AG04449 (cell line): ENCODE results near the gene SYCE3.

Source experiments
- CTCF ChIA-PET: fragments of 350-600 bp; formaldehyde crosslinking; extraction: SDS; loops from one replicate; lab custom pipeline; 2021; ENCODE audit warnings: antibody characterized with exemption; lab: Yijun Ruan, JAX
- POLR2A ChIA-PET: fragments of 400-600, 350-600 bp; formaldehyde crosslinking; extraction: SDS; loops from one replicate; lab custom pipeline; 2020; ENCODE audit warnings: antibody characterized with exemption, inconsistent platforms; lab: Yijun Ruan, JAX
- DNase-seq: peaks from one replicate; pipeline ENCODE4 v3.0.0-alpha.2; 2010; ENCODE audit warnings: low read depth, low spot score
- H3K4me3 ChIP-seq: 2 replicates; pipeline ENCODE4 v1.5.1; 2011; ENCODE audit warnings: low read depth, mild to moderate bottlenecking, control low read depth, low read length
- TF ChIP-seq, protein P1 (sequence below): IDR thresholded peaks from one replicate; pipeline ENCODE4 v1.5.1; 2011; ENCODE audit warnings: mild to moderate bottlenecking, moderate library complexity, low read length, control low read depth, inconsistent platforms; ENCODE audit not compliant: insufficient read depth; ENCODE audit errors: missing control alignments

The SYCE3 gene

GRCh38 chr22:50587407-50587806, 24.7 kb upstream of the SYCE3 start:
- TF ChIP-seq, protein P1, sequence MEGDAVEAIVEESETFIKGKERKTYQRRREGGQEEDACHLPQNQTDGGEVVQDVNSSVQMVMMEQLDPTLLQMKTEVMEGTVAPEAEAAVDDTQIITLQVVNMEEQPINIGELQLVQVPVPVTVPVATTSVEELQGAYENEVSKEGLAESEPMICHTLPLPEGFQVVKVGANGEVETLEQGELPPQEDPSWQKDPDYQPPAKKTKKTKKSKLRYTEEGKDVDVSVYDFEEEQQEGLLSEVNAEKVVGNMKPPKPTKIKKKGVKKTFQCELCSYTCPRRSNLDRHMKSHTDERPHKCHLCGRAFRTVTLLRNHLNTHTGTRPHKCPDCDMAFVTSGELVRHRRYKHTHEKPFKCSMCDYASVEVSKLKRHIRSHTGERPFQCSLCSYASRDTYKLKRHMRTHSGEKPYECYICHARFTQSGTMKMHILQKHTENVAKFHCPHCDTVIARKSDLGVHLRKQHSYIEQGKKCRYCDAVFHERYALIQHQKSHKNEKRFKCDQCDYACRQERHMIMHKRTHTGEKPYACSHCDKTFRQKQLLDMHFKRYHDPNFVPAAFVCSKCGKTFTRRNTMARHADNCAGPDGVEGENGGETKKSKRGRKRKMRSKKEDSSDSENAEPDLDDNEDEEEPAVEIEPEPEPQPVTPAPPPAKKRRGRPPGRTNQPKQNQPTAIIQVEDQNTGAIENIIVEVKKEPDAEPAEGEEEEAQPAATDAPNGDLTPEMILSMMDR, result no peak
- CTCF ChIA-PET, result interaction anchor here (1.9 kb wide), 1 partner anchor 25 kb away, joined by 8 read pairs; the partner anchor contains the start of gene SYCE3
- H3K4me3 ChIP-seq, result no peak overlapping the region
- no peak for DNase-seq
- POLR2A ChIA-PET, result no interaction called here

DNA sequence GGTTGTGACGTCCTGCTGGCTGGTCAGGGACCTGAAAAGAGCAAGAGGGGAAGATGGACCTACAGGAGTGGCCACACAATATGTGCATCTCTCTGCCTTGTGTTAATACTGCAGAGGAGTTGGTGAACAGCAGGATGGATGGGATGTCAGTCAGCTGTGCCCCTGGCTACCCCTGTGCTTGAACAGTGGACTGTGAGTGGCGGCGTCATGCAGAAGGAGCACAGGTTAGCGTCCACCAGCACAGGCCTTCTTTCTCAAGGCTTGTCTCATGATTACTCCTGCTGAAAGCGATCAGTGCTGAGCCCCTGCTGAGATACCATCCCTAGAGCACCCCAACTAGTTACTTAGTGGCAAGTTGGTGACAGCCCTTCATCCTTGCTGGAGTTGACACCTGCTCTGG, 23.7 kb upstream of the SYCE3 start:
- H3K4me3 ChIP-seq, result no peak overlapping the region
- DNase-seq, result no peak
- TF ChIP-seq, protein P1, result no peak
- ChIA-PET POLR2A (no interaction called here), CTCF (interaction anchor here (1.9 kb wide), 1 partner anchor 24 kb away, joined by 8 read pairs; the partner anchor contains the start of gene SYCE3)

- no peak overlapping the region for H3K4me3 ChIP-seq
- no peak for DNase-seq
- TF ChIP-seq, protein P1, result no peak
- ChIA-PET POLR2A (no interaction called here), CTCF (no interaction called here)
These were observed 23.1 kb upstream of the SYCE3 start for GRCh38 chr22:50585781-50586180.

DNA sequence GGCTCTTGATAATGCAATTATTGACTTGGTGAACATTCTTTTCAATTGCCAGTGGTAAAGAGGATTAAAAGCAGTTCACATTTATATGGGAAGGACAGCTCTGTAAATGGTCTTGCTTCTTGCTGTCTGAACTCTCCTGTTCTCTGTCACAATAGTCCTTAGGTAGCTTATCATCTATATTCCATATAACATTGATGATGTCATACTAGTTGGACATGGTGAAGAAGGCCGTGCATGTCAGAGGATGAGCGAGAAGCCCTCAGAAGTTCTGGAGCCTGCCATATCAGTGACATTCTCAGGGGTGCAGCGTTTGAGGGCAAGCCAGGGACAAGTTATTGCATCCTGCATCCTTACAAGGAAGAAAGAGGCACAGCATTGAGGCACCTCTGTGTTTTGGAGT, 22.5 kb upstream of the SYCE3 start:
- TF ChIP-seq, protein P1, result no peak
- ChIA-PET POLR2A (no interaction called here), CTCF (interaction anchor here (4.8 kb wide), 1 partner anchor 22 kb away, joined by 21 read pairs; the partner anchor contains the start of gene SYCE3)
- H3K4me3 ChIP-seq, result no peak overlapping the region
- DNase-seq, result no peak

DNA sequence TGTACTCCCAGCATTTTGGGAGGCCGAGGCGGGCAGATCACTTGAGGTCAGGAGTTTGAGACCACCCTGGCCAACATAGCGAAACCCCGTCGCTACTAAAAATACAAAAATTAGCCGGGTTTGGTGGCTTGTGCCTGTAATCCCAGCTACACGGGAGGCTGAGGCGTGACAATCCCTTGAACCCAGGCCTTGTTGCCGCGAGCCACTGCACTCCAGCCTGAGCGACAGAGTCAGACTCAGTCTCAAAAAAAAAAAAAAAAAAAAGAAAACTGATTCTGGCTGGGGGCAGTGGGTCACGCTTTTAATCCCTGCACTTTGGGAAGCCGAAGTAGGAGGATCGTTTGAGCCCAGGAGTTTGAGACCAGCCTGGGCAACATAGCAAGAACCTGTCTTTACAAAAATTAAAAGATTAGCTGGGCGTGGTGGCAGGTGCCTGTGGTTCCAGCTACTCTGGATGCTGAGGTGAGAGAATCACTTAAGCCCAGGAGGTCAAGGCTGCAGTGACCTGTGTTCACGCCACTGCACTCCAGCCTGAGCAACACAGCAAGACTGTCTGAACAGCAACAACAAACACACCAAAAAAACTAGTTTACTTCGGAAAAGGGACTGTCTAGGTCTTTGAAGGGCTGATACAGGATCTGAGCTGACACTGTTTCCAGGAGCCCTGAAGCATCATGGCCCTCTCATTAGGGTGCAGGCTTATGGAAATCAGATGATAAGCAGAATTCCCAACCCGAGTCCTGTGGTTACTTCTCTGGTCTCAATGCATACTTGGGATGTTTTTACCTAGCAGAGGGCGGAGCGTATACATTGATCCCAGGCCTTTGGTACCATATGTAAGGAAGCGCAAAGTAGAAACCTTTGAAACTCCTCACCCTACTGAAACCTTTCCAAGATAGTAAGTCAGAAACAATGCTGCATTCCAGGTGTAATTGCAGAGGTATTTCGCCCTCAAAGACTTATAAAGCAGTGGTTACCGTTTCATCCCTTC, 21.7 kb upstream of the SYCE3 start:
- ChIA-PET POLR2A (interaction anchor here (0.6 to 1.1 kb wide), 2 partner anchors 9 to 59 kb away, joined by 3 read pairs; partner anchors contain the start of gene SCO2), CTCF (interaction anchor here (1.5 to 4.8 kb wide), 3 partner anchors 22 to 59 kb away, joined by 4 to 21 read pairs (median 7); partner anchors contain the start of genes SCO2 and SYCE3)
- DNase-seq, result no peak
- no peak overlapping the region for H3K4me3 ChIP-seq
- TF ChIP-seq, protein P1, result no peak

DNA sequence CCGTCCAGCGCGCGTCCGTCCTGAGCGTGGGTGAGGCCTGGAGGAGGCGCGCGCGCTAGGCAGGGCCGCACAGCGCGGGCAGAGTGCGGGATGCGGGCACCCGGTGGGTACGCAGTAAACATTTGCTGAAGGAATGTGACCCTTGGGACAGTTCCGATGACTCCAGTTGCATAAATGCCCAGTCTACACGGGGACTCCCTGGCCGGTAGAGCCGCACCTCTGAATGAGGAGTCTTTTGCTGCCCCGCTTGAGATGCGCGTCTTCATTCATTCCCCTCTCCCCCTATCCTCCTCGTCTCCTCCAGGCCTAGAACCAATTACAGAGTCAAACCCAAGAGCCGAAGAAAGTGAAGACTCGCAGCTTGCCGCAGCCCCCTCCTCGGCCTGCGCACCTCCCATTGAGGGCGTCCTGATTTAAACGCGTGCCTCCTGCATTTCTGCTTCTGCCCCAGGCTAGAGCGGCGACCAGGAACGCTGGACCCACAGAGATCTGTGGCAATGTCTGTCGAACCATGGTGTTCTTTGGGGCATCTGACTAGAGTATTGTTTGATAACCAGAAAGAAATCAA, 20.7 kb upstream of the SYCE3 start:
- peak overlapping the region; percentile 62 for H3K4me3 ChIP-seq
- DNase-seq, result no peak
- TF ChIP-seq, protein P1, result no peak
- ChIA-PET POLR2A (interaction anchor here (1.1 kb wide), 1 partner anchor 58 kb away, joined by 3 read pairs; the partner anchor contains the start of gene SCO2), CTCF (interaction anchor here (1.5 to 4.8 kb wide), 3 partner anchors 21 to 58 kb away, joined by 4 to 21 read pairs (median 7); partner anchors contain the start of genes SCO2 and SYCE3)
